ENCODE measurements around the gene CISD2.

DNA sequence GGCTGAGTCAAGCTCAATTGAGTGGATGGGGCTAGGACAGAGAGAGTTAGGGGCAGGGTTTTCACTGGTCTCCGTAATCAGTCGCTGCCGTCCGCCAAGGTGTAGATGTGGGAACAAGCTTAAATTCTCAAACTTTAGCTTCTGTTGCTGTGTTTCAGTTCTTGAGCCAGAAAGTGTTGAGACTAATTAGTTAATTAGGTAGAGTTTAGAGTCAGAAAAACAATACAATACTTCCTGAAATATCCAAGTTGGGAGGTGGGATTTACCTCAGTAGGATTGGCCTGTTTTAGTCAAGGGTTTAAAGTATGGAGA lies 40.3 kb upstream of the CISD2 start:
- TF ChIP-seq MAFK (IDR thresholded peaks at IDR 0.05; ENCODE audit: low read depth, low read length), result no peak
- TF ChIP-seq, protein P1, sequence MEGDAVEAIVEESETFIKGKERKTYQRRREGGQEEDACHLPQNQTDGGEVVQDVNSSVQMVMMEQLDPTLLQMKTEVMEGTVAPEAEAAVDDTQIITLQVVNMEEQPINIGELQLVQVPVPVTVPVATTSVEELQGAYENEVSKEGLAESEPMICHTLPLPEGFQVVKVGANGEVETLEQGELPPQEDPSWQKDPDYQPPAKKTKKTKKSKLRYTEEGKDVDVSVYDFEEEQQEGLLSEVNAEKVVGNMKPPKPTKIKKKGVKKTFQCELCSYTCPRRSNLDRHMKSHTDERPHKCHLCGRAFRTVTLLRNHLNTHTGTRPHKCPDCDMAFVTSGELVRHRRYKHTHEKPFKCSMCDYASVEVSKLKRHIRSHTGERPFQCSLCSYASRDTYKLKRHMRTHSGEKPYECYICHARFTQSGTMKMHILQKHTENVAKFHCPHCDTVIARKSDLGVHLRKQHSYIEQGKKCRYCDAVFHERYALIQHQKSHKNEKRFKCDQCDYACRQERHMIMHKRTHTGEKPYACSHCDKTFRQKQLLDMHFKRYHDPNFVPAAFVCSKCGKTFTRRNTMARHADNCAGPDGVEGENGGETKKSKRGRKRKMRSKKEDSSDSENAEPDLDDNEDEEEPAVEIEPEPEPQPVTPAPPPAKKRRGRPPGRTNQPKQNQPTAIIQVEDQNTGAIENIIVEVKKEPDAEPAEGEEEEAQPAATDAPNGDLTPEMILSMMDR (conservative IDR thresholded peaks at IDR 0.05; ENCODE audit: low read depth, low read length), result no peak
